NCI-H128 (cell line): ENCODE measurements around the gene PIM2.
"Not testable (repeated sequence)": the region's sequence is repeated elsewhere in the genome, so short reads cannot be mapped to it uniquely, and the experiment has no call there.

ENCODE experiments used
- DNase-seq: peaks from one replicate; lab custom pipeline; 2025; ENCODE audit not compliant: unreplicated experiment; lab: John Stamatoyannopoulos, UW

The PIM2 gene

DNA sequence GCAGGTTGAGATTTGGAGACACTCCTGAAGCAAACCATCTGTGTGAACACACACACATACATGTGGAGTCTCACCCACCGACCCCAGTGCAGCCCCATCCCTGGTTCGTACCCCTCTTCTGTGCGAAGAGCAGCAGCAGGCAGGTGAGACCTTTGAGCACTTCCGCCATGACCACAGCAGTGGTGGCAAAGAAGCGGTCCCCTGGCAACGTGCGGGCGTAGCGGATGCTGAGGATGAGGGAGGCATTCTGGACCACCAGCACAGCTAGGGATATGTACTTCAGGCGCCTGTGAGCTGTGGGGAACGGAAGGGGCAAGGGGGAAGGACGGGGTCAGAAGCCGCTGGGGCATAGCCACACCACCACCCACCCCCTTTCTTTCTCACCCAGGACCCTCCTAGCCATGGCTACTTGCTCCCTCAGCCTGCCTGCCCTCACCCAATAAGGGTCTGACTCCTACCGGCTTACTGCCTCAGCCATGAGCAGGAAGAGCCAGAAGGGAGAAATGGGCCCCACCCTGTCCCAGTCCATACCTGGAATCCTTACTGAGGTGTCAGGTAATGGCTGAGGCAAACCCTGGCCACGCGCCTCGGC, 9.0 kb downstream of the PIM2 start:
- no peak for DNase-seq

DNA sequence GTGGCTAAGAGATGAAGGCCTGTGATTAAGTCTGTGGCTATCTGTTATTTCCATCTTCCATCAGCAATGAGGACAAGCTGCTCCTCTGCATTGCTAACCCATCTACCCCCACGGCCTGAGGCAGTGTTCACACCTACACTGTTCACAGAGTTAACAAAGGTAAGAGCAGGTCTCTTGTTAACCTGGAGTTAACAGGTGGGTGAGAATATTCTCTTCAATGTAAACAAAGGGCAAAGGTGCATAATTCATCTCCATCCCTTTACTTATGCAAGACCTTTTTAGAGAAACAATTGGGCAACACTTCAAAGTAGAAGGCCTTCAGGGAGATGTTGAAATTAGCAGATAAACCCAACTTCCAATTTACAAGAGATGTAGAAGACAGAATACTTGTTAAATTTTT, 10.2 kb downstream of the PIM2 start:
- DNase-seq = no peak

DNA sequence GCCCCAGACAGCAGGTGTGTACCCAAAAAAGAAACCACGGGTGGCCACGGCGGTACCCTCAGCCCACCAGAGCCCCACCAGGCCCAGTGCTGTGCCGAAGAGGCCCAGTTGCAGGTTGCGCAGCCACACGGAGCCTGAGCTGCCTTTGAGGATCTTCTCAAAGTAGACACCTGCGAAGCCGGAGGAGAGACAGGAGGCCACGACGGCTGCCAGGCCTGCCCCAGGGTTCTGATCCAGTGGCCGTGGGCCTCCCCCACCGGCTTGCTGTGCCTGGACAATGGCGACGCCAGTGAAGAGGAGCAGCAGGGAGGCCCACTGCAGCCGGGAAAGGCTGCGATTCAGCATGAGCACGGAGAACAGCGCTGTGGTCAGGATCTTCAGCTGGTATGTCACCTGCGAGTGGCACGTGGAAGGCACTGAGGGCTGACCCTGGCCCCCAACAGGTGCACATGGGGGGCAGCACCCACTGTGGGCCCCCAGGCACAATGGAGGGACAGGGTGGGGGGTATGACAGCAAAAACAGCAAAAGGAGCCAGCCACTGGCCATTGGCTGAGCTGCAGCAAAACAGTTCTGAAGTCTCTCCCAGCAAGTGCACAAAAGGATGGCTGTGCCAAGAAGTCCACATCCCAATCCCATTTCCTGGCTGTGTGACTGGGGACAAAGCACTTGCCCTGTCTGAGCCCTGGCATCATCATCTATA, 13.6 kb downstream of the PIM2 start:
- no peak for DNase-seq

DNA sequence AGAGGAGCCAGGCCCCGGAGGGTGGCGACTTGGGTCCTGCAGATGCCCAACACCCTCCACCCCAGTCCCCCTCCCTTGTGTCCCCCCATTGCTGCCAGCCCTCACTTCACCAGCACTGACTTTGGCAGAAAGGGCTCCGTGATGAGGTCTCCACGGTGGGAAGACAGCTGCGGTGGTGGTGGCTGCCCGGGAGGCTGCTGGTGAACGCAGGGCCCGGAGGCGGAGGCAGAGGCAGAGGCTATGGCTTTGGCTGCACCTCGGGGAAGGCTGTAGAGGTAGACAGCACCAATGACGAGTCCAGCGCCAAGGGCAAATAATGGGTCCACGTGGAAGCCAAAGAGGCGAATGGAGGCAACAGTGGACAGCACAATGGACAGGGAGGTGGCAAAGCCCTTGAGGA, 14.2 kb downstream of the PIM2 start:
- DNase-seq = no peak

DNA sequence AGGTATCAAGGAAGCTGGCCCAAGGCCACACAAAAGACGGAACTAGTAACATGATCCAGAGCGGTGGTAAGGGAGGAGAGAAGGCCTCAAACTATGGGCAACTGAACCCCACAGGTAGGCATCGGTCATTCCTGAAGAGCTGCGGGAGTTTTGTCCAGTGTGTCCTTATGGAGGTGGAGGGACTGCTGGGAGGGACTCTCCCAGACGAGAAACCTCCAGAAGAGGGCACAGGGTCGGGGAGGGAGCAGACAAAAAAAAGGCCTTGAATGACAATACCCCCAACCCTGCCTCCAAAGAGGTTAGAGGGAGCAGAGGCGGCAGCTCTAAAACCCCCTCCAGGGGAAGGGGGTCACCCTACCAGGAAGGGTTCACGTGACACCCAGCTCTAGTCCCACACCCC, 14.6 kb downstream of the PIM2 start:
- no peak for DNase-seq

DNA sequence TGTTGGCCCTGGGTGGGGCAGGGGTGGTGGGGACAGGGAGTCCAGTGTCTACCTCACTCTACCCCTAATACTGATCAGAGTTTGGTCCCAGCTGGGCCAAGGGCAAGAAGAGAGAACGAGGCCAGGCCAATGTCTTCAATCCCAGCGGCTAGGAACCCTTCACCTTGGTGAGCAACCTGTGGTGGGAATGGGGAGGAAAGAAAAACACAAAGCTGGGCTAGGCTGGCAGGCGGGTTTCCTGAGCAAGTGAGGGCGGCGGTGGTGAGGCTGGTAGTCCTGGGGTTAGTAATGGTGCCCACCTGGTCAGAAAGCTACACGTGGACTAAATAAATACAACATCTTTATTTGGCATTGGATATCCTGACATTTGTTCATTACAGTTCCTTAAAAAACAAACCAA, 15.5 kb downstream of the PIM2 start:
- no peak for DNase-seq

DNA sequence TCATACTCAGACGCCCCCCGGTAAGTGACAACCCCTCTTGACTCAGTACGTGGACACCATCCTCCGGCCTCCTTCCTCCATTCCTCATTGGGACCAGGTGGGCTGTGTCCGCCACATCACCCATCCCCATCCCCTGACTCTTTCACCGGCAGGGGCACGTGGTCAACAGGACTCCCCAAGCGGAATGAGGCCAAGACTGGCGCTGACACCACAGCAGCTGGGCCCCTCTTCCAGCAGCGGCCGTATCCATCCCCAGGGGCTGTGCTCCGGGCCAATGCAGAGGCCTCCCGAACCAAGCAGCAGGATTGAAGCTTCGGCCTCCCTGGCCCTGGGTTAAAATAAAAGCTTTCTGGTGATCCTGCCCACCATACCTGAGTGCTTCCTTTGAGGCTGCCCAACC, 16.0 kb downstream of the PIM2 start:
- no peak for DNase-seq

DNA sequence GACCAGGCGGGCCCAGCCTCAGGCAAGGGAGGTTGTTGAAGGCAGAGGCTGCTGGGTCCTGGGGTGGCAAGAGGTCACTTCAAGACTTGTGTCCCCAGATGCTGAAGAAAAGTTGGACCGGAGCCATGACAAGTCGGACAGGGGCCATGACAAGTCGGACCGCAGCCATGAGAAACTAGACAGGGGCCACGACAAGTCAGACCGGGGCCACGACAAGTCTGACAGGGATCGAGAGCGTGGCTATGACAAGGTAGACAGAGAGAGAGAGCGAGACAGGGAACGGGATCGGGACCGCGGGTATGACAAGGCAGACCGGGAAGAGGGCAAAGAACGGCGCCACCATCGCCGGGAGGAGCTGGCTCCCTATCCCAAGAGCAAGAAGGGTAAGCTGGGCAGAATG, 16.7 kb downstream of the PIM2 start:
- DNase-seq = no peak

DNA sequence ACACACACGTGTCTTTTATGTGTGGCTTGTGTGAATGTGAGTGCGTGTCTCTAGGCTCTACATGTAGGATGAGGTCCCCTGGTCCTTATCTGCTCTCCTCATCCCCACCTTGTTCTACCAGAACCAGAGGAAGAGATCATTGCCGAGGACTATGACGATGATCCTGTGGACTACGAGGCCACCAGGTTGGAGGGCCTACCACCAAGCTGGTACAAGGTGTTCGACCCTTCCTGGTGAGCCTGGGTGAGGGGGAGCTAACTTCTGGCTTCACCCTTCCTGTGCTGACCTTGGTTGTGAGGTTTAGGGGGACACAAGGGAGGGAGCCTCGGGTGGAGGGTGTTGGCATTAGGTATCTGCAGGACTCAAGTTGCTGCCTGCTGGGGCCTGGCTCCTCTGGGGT, 17.8 kb downstream of the PIM2 start:
- no peak for DNase-seq

DNA sequence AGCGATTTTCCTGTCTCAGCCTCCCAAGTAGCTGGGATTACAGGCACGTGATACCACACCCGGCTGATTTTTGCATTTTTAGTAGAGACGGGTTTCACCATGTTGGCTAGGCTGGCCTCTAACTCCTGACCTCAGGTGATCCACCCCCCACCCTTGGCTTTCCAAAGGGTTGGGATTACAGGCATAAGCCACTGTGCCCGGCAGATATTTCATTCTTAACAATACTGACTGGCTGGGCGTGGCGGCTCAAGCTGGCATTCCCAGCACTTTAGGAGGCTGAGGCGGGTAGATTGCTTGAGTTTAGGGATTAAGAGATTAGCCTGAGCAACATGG, 19.8 kb downstream of the PIM2 start:
- no peak for DNase-seq

DNA sequence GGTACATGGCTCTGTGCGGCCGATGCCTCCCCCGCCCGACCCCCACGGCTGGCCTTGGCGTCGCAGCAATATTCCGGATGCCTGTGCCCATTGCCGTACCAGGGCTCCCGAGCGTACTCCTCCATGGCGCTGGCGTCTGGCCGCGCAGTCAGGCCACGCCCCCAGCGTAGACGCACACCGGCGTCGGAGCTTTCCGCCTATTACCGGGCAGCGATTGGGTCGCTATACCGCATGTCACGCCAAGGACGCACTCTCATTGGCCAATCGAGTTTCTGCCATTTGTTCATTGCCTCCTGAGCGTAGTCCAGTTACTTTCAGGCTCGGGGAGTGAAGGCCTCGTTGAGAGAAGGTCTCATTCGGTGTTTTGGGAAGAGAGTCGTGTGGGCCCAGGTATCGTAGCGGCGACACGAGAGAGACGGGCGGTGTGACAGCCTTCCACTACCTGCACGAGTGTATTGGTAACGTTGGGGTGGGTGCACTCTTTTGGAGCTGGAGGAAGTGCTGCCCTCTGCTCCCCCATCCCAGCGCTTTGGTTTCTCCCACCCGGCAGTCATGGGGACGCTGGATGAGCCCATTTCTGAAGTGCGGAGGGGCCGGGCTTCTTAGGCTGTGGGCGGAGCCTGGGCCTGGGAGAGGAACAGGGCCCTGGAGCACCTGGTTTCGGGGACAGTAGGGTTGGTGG, 21.1 kb downstream of the PIM2 start, which contains the start of the genes PQBP1 and TIMM17B:
Gene PQBP1 (plus strand): TSS at position 306 of the 682 bp plus-strand sequence. CDS start 580 bp downstream, outside the sequence.
Gene TIMM17B (minus strand): TSS at position 144 of the 682 bp plus-strand sequence. CDS start 19 bp downstream, at position 125.
- peak; percentile 85 for DNase-seq

DNA sequence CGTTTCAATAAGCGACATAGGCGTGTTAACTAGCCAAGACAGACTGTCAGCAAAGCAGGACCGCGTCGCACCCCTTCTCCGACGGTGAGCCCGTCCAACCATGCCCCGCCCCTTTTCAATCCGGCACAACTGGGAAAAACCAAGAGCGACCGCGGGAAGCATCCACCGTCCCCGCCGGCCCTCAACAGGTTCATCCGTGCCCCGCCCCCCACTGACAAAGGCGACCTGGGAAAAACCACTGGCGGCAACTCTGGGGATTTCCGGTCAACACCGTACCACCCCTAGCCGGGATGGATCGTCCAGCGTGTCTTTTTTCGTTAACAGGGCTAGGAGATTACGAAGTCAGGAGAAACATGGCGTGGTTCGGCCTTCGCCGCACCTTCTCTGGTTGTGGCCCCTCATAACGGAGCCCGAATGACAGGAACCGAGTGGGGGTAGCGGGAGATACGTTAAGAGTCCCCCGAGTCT, 21.6 kb downstream of the PIM2 start:
- DNase-seq = peak; percentile 58

DNA sequence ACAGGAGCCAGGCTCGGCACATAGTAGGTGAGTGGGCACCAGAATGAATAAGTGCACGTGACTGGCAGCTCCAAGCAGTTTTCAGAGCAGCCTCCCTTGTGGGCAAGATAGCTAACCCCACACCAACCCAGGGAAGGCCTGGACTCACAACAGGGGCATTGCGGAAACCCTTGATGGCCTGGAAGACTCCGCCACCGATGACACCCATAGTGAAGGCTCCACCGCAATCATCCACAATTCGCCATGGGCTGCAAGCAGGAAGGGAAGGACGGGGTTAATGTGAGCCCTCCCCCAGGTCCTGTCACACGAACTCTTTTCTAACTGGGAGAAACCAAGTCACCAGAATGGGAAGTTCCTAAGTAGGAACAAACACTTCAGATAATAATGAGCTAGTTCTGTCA, 22.2 kb downstream of the PIM2 start:
- no peak for DNase-seq

DNA sequence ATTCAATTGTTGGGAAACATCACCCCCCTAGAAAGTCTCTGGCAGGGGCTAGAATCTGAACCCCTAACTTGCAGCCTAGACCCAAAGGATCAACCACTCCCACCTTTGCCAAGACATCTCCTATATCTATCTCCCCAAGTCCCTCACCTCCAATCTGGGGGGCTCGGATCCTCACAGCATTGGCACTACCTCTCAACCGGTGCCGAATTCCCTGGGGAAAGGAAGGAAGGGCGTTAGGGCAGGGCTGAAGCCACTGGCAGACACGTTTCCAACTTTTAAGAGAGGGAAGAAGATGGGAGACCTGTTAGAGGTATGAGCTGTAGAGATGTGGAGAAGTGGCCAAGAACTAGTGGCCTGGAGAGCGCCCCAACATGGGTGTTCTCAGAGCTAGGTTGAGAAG, 23.9 kb downstream of the PIM2 start:
- no peak for DNase-seq

DNA sequence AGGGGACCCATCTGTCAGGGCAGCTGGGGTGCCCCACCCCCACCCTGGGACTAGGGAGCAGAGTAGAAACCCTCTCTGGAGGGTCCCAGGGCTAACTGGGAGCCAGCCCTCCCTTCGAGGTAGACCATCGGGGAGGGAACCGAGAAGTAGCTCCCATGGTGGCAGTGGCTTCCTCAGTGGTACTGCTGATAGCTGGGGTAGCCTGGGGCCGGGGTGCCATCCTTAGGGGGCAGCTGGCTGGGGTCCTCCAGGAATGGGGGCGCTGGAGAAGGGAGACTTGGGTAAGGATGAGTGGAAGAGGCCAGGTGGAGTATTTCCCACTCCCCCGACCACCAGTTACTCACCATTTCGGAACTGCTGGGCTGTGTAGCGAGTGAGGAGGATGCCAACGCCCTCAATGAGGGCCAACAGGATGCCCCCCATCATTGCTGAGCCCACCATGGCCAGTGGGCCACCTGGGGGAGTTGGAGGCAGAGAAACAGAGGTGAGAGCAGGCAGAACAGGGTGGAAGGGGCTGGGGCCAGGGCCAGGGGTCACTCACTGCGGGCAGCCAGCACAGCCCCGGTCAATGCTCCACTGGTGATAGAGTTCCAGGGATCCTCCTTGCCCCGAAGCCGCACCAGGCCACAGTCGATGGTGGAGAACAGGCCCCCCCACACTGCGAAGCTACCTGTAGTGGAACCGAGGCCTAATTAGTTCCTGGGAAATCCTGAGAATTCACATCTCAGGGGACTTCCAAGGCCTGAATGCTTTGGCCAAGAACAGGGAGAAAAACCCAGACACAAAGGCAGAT, 25.1 kb downstream of the PIM2 start:
- DNase-seq = no peak

DNA sequence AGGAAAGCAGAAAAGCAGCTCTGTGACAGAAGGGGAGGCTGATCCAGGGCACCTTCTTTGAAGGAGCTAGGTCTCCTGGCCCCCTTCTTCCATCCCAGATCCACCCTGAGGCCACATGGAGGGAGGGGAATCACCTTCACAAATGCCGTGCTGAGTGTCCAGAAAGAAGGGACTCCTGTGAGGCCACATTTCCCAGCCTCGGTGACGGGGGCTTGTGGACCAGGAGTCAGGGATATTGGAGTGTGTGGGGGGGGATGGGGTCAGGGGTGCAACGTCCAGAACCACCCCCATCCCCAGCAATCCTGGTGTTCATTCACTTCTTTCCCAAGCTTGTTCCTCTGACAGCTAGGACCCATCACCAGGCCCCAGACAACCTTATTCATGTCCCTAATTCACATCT, 25.9 kb downstream of the PIM2 start:
- no peak for DNase-seq

DNA sequence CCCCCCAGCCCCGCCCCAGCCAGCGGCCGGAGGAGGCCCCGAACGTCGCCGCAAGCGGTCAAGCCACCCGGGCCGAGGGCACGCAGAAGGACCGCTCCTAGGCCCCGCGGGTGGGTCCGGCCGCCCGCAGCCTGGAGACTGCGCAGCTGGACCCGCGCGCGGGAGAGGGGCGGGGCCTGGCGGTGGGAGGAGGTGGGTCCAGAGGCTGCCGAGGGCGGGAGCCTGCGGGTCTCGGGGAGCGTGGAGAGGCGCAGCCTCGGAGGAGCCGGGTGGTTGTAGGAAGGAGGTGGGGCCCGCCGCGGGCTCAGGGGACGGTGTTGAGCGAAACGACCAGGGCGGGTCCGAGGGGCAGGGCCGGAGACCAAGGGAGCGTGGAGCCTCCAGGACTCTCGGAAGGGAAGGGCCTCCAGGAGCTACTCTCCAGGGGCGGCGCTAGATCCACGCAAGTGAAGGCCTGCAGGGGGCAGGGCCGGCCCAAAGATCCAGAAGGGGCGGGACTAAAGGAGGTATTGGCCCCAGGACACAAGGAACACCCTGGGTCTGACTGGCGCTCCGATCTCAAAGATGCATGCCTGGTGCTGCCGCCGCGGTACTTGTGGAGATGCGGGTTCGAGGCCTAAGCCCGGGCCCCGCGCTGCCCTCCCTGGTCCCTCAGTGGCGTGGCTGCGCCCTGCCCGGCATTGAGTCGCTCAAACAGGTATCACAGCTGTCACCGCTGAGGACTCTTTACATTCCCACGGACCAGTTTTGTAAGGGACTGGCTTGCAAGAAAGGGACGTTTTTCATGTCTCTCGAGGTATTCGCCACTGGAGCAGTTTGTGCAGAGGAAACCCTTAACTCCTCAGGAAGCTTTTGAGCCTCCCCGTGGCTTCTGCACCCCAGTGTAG, 27.2 kb downstream of the PIM2 start:
- peak; percentile 65 for DNase-seq

DNA sequence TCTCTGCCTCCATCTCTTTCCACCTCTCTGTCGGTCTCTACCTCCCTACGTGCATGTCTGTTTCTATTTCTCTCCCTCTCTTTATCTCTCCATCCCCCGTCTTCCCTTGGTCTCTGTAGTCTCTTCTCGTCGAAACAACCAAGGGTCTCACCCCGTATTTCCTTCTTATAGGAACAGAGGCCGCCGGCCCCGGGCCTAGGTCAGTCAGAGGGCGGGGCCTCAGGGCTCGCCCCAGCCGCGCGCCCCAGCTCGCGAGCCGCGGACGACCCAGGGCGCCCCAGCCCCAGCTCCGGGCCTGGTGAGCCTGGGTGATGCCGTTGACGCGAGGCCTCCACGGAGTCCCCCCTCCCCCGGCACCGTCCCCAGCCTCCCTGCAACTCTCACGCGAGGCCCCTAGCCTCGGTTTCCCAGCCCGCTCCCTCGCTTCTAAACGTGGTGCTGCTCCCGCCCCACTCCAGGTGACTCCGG, 27.9 kb downstream of the PIM2 start:
- no peak for DNase-seq

DNA sequence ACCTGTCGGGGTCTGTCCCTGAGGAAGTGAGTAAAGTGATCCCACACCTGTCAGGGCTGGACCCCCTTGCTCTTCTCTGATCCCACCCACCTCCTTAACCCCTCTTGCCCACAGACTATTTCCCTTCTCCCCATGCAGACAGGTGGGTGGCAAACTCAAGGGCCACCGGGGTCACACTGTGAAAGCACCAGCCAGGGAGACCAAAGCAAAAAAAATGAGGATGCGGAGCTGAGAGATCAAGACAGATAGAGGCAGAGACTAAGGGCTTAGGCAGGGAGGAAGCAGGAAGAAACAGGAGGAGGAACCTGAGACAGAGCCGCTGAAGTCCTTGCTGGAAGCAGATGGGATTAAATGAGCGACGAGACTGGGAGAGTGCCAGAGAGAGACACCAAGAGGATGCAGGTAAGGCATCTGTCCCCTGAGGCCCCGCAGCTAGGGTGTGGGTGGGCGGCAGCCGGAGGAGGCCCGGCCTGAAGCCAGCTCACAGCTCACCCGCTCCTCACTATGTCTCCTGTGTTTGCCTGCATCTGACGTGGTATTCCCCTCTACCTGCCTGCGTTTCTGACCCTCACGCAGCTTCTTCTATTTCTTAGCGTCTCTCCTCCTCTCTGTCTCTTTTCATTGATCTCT, 28.4 kb downstream of the PIM2 start:
- no peak for DNase-seq

DNA sequence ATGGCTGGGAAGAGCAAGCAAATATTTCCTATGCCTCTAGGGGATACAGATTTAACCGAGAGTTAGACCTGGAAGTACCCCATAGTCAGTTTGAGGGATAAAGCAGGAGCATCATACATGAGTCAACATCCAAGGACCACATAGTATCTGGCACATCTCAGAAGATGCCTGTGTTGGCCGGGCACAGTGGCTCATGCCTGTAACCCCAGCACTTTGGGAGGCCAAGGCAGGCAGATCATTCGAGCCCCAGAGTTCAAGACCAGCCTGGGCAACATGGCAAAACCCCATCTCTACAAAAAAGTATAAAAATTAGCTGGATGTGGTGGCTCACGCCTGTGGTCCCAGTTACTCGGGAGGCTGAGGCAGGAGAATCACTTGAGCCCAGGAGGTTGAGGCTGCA, 32.2 kb downstream of the PIM2 start:
- not testable (repeated sequence) for DNase-seq
